AML-193 (cell line): Measurements from ENCODE around the gene SYT6.
"Not testable (repeated sequence)": the region's sequence is repeated elsewhere in the genome, so short reads cannot be mapped to it uniquely, and the experiment has no call there.

Experiments used
- DNase-seq, 2 experiments: peaks; one replicate each; lab custom pipeline; 2025; lab: John Stamatoyannopoulos, UW

SYT6 gene

DNA sequence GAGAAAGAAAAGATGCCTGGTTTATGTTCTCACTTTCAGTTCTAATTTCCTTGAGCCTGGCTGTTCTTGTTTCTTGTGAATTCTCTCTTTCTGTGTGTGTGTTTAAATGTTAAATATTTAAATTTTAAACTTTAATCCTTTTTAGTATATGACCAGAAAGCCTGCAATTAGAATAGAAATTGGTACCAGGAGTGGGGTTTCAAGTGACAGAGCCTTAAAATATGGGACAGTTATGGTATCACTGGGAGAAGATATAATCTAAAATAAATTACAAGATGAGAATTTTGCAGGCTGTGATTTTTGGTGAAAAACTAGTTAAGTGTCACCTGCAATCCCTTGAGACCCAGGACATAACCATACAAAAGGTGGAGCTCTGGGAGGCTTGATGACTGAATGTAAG lies 81.4 kb downstream of the SYT6 start:
- DNase-seq = no peak

DNA sequence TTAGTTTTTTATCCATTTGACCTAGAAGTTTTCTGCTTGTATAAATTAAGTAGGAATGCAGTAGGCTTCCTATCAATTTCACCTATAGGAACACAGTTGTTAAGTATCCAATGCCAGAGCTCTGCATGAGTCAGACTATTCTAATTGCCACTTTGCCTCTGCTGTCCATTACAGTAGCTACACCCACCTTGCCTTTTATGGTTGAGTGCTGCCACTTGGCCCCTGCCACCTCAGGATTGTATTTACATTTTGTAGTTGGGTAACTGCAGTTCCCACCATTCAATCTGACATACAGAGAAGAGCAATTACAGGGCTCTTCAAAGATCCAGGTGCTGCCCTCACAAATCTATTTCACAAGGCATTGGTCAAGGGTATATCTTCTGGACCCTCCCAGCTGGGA lies 83.9 kb downstream of the SYT6 start:
- DNase-seq = not testable (repeated sequence)

DNA sequence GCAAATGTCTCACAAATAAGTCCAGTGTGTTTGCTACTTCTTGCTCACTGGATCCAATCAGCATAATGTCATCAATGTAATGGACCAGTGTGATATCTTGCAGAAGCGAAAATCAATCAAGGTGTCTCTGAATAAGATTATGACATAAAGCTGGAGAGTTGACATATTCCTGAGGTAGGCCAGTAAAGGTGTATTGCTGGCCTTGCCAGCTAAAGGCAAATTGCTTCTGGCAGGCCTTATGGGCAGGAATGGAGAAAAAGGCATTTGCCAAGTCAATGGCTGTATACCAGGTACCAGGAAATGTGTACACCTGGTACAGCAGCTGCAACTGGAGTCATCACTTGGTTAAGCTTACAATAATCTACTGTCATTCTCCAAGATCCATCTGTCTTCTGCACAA lies 85.0 kb downstream of the SYT6 start:
- DNase-seq = not testable (repeated sequence)

DNA sequence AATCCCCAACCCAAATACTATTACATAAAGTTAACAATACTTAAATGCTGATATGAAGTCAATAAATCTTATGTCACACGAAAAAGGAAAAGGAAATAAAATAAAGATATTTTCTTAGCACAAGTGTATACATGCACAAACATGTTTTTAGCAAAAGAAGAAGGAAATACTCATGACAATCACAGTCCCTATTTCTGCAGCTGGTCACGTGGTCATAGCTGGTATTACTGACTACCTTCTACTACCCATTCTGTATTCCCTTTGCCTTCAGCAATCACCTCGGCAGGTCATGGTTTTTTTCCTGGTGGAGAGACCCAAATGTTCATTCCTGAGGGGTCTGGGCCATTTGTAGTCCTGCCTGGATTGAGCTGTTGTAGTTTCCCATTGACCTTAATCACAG lies 88.0 kb downstream of the SYT6 start:
- not testable (repeated sequence) for DNase-seq

DNA sequence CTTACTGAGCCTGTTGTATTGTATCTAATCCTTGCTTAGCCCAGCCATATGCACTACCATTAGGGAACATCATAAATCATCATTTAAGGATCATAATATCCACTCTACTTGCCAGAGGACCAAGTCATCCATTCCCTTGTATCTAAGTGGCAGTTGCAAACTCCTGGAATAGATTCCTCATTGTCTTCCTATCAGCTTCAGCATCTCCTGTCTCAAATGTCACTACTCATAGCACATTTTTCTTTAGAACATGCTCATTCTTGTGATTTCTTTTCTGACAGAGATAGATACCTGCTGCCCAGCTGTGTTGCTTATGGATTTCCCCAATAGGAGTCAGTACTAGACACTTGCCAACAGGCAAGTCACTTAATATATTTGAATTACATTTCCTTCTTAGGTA lies 90.1 kb downstream of the SYT6 start:
- DNase-seq = no peak

DNA sequence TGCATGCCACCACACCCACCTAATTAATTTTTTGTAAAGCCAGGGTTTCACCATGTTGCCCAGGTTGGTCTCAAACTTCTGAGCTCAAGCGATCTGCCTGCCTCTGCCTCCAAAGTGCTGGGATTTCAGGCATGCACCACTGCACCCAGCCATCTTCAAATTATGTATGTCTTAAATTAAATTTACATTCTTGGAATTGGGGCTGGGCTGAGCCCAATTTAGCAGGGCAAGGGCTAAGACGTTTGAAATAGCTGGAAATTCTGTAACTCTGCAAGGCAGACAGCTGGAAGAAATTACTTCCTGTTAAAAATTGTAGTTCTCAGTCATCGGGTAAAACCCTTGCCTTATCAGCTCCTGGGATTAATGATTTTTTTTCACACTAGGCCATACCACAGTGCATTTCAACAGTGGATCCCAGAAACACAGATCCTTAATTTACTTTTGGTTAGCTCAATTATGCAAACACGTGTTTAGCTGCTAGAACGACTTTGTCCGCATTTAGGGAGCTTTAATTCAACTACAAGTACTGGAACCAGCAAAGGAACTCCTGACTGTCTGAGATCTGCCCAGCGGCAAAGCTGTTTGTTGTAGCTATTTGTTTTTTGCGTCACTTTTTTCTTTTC lies 91.1 kb downstream of the SYT6 start:
- no peak for DNase-seq

DNA sequence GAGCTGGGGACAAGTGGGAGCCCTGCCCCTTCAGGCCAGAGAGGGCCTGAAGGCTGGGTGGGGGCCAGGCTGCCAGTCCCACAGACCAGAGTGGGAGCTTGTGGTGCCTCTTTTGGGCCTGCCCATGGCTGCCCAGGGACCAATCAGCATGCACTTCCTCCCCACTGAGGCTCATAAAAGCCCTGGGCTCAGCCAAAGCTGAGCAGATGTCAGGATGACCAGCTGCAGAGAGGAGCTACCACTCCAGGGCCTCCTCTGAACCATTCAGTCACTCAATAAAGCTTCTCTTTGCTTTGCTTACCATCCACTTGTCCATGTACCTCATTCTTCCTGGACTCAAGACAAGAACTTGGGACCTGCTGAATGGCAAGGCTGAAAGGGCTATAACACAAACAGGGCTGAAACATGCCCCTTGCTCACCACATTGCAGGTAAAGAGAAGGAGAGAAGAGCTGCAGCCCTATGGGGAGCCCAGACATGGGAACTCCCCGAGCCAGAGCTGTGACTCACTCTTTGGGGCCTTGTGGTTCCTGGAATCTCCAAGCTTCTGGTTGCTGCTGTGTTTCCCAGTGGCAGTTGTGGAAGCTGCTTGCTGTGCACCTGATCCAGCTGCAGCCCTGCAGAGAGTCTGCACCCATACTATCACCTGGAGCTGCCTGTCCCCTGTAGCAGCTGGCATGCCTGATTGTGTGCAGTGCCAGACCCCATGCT lies 92.4 kb downstream of the SYT6 start:
- DNase-seq = no peak

DNA sequence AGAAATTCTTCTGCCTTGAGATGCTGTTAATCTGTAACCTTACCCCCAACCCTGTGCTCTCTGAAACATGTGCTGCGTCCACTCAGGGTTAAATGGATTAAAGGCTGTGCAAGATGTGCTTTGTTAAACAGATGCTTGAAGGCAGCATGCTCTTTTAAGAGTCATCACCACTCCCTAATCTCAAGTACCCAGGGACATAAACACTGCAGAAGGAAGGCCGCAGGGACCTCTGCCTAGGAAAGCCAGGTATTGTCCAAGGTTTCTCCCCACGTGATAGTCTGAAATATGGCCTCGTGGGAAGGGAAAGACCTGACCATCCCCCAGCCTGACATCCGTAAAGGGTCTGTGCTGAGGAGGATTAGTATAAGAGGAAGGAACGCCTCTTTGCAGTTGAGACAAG lies 95.4 kb downstream of the SYT6 start:
- DNase-seq = not testable (repeated sequence)

DNA sequence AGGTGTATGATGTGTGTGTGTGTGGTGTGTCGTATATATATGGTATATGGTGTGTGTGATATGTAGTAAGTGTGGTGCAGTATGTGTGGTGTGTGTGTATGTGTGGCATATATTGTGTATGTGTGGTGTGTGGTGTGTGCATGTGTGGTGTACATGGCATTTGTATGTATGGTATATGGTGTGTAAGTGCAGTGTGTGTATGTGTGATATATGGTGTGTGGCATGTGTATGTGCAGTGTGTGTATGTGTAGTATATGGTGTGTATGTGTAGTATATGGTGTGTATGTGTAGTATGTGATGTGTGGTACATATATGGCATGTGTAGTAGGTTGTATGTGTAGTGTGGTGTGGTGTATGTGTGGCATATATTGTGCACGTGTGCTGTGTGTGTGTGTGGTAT lies 99.5 kb downstream of the SYT6 start:
- DNase-seq = no peak

DNA sequence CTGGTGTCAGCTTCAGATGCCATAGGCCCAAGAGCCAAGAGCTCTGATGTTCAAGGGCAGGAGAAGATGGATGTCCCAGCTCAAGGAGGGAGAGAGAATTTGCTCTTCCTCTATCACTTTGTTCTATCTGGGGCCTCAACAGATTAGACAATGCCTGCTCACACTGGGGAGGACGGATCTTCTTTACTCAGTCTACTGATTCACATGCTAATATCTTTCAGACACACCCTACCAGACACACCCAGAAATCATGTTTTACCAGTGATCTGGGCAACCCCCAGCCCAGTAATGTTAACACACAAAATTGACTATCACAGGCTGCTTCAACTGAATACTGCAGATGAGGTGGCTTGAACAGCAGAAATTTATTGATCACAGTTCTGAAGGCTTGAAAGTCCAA lies 105.4 kb downstream of the SYT6 start:
- no peak for DNase-seq

DNA sequence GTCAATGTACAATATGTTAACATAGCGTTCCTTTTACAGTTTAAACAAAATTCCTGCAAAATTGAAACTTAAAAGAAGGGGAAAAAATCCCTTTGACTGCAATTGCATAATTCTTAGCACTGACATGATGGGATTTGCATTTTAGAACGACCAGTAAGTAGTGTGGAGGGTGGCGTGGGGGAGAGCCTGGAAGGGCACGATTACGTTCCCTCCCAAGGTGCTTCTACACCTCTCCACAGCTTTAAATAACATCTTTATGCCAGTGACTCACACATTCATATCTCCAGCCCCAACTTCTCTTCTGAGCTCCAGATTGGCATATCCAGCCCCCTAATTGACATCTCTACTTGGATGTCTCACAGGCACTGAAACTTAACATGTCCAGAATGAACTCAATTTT lies 110.1 kb downstream of the SYT6 start:
- no peak for DNase-seq

DNA sequence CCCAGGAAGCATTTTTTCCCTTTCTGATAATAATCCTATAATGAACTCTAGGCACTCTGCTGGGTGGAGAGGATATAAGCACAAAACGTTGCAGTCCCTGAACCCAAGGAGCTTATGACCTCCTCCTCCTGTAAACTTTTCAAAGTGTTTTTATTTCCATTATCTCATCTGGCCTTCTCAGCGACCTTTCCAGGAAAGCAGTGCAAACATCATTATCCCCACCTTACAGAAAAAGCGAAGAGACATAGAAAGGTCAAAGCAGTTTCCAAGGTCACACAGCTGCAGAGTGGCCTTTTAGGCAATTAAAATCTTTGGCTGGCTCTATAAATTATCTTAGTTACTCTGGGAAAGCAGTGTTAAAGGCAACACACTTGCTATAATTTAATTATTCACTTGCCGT lies 110.6 kb downstream of the SYT6 start:
- DNase-seq = no peak

DNA sequence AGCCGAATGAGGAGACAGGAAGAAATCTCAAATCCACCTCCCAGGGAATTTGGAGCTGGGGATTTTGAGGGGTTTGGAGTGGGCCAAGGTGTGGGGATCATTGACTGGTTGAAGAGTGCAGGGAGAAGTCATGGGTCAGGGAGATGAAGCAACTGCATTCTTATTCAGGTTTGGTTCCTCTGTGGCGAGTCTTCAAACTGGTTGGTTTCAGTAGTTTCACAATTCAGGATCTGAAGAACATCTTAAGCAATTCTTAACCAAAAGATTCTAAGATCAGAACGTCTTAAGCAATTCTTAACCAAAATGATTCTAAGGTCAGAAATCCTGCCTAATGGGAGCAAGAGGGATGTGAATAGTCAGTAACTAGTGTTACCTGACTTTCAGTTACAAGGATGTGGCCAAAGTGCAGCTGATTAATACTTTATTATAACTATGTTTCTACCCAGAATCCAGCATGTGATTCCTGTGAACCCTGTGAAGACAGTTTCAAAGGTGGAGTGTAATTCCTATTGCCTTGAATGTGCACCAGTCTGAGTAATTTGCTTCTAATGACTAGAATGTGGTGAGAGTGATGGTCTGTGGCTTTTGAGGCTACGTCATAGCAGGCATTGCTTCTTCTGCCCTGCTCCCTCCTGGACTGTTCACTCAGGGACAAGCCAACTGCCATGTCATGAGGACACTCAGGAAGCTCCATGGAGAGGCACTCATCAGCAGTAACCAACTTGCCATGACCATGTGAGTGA lies 113.2 kb downstream of the SYT6 start:
- peak; percentile 98 for DNase-seq
